OCI-LY1 (cell line): ENCODE results near the gene CDH13.

Experiments
- H2AFZ ChIP-seq: fragments of 200-600 bp; sonication (generic), shearing (Covaris generic); 2 replicates; pipeline ENCODE4 v1.6.0; 2014; ENCODE audit warnings: antibody characterized with exemption, mild to moderate bottlenecking, low read length
- H3F3A ChIP-seq: fragments of 200-600 bp; sonication (generic), shearing (Covaris generic); 2 replicates; pipeline ENCODE4 v1.6.0; 2014; ENCODE audit warnings: mild to moderate bottlenecking, antibody characterized with exemption, low read length, moderate library complexity; ENCODE audit not compliant: insufficient read depth
- H3K27ac ChIP-seq: fragments of 200-600 bp; sonication (generic); 2 replicates; pipeline ENCODE4 v1.5.1; 2014; ENCODE audit warnings: low read length, mixed run types, mild to moderate bottlenecking, low read depth; ENCODE audit not compliant: poor library complexity, severe bottlenecking
- H3K27me3 ChIP-seq: fragments of 200-600 bp; sonication (generic); 2 replicates; pipeline ENCODE4 v1.6.0; 2014; ENCODE audit warnings: antibody characterized with exemption, mild to moderate bottlenecking, low read length, moderate library complexity; ENCODE audit not compliant: insufficient read depth
- H3K36me3 ChIP-seq: fragments of 200-600 bp; sonication (generic); 2 replicates; pipeline ENCODE4 v1.6.1; 2014; ENCODE audit warnings: mild to moderate bottlenecking, antibody characterized with exemption, low read length, moderate library complexity, mixed read lengths; ENCODE audit not compliant: insufficient read depth
- H3K4me1 ChIP-seq: fragments of 200-600 bp; sonication (generic); 2 replicates; pipeline ENCODE4 v1.5.1; 2014; ENCODE audit warnings: mild to moderate bottlenecking, low read length, moderate library complexity; ENCODE audit not compliant: insufficient read depth, severe bottlenecking
- H3K4me2 ChIP-seq: fragments of 200-600 bp; sonication (generic), shearing (Covaris generic); 2 replicates; pipeline ENCODE4 v1.6.1; 2014; ENCODE audit warnings: low read length
- H3K4me3 ChIP-seq: fragments of 200-600 bp; sonication (generic); 2 replicates; pipeline ENCODE4 v1.5.1; 2014; ENCODE audit warnings: low read length, low read depth, mild to moderate bottlenecking, mixed read lengths; ENCODE audit not compliant: poor library complexity, severe bottlenecking
- H3K79me2 ChIP-seq: fragments of 200-600 bp; shearing (Covaris generic); 2 replicates; pipeline ENCODE4 v1.6.1; 2016; ENCODE audit warnings: mixed run types, low read length, mixed read lengths; ENCODE audit not compliant: insufficient read depth
- H3K9ac ChIP-seq: fragments of 200-600 bp; sonication (generic), shearing (Covaris generic); 2 replicates; pipeline ENCODE4 v1.6.1; 2014; ENCODE audit warnings: mild to moderate bottlenecking, low read length, mixed read lengths
- H3K9me2 ChIP-seq: fragments of 200-600 bp; sonication (generic), shearing (Covaris generic); 2 replicates; pipeline ENCODE4 v1.6.1; 2014; ENCODE audit warnings: low read depth, mild to moderate bottlenecking, low read length, mixed read lengths
- H3K9me3 ChIP-seq: fragments of 200-600 bp; shearing (Covaris generic); 2 replicates; pipeline ENCODE4 v1.6.1; 2014; ENCODE audit warnings: low read length, mixed read lengths
- H4K20me1 ChIP-seq: fragments of 200-600 bp; sonication (generic), shearing (Covaris generic); 2 replicates; pipeline ENCODE4 v1.6.0; 2016; ENCODE audit warnings: mild to moderate bottlenecking, low read length; ENCODE audit not compliant: insufficient read depth
- CTCF ChIP-seq: fragments of 200-600 bp; sonication (generic), shearing (Covaris generic); IDR thresholded peaks from 2 replicates; pipeline ENCODE4 v1.5.1; 2017; ENCODE audit warnings: mild to moderate bottlenecking, antibody characterized with exemption, low read length, moderate library complexity, mixed read lengths
- EZH2 ChIP-seq: fragments of 200-600 bp; sonication (generic), shearing (Covaris generic); IDR thresholded peaks from 2 replicates; pipeline ENCODE4 v1.8.0; 2017; ENCODE audit warnings: borderline replicate concordance, mixed run types, mild to moderate bottlenecking, antibody characterized with exemption, low read length, moderate library complexity, mixed read lengths

The CDH13 gene

GRCh38 chr16:83174671-83175070, 547.9 kb downstream of the CDH13 start:
- TF ChIP-seq CTCF (no peak), EZH2 (no peak)

GRCh38 chr16:83176802-83177201, 550.0 kb downstream of the CDH13 start:
- Histone ChIP-seq H3K9me2 (no peaks in the 10 kb centered on the region), H3F3A (no peaks in the 10 kb centered on the region), H3K27me3 (no peaks in the 10 kb centered on the region), H2AFZ (no peak overlapping the region), H3K4me2 (no peak overlapping the region), H3K9ac (no peak overlapping the region), H3K4me3 (no peak overlapping the region), H3K4me1 (no peaks in the 10 kb centered on the region), H3K79me2 (no peaks in the 10 kb centered on the region), H3K9me3 (no peaks in the 10 kb centered on the region), H3K36me3 (no peaks in the 10 kb centered on the region), H3K27ac (no peak overlapping the region), H4K20me1 (no peaks in the 10 kb centered on the region)
- TF ChIP-seq CTCF (no peak), EZH2 (no peak)

More at GRCh38 chr16:83174671-83175070, 547.9 kb downstream of the CDH13 start:
- Histone ChIP-seq H3K9me3 (no peaks in the 10 kb centered on the region), H3K9ac (no peak overlapping the region), H3K36me3 (no peaks in the 10 kb centered on the region), H3K27ac (no peak overlapping the region), H3K4me1 (no peaks in the 10 kb centered on the region), H4K20me1 (no peaks in the 10 kb centered on the region), H3K79me2 (no peaks in the 10 kb centered on the region), H3K9me2 (no peaks in the 10 kb centered on the region), H3F3A (no peaks in the 10 kb centered on the region), H3K4me3 (no peak overlapping the region), H3K4me2 (no peak overlapping the region), H2AFZ (no peak overlapping the region), H3K27me3 (no peaks in the 10 kb centered on the region)

- Histone ChIP-seq H3K4me3 (no peak overlapping the region), H3K9me3 (no peaks in the 10 kb centered on the region), H3K36me3 (no peaks in the 10 kb centered on the region), H3F3A (no peaks in the 10 kb centered on the region), H3K9me2 (no peaks in the 10 kb centered on the region), H2AFZ (no peak overlapping the region), H3K79me2 (no peaks in the 10 kb centered on the region), H3K9ac (no peak overlapping the region), H3K27me3 (no peaks in the 10 kb centered on the region), H3K4me2 (no peak overlapping the region), H3K4me1 (no peaks in the 10 kb centered on the region), H4K20me1 (no peaks in the 10 kb centered on the region), H3K27ac (no peak overlapping the region)
- TF ChIP-seq CTCF (no peak), EZH2 (no peak)
Measured at GRCh38 chr16:83185902-83186301, 559.1 kb downstream of the CDH13 start.
